Measurements from ENCODE around the gene SEMA4D. TPM values are rescaled to one million over a fixed set of nuclear protein-coding genes. Genes with fewer than 3 reads are reported as not detected.

Gene SEMA4D
- polyA plus RNA-seq, 1 experiment = 0.50 TPM

DNA sequence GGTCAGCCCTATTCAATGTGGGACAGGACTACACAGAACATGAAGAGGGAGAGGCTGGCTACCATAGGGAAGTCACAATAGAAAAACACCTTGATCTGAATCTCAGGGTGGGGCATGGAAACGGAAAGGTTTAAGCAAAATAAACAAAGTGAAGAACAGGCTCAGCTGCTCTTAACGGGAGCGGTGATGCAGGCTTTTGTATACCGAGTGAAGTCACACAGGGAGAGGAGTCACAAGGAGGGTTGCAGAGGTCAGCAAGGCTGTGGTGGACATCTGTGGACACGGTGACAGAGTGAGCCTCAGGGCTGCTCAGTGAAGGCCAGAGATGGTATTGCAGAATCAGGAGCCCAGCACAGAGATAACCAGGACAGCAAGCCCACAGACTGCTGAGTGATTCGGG is 30.6 kb upstream of the SEMA4D start:
- TF ChIP-seq, protein P1, sequence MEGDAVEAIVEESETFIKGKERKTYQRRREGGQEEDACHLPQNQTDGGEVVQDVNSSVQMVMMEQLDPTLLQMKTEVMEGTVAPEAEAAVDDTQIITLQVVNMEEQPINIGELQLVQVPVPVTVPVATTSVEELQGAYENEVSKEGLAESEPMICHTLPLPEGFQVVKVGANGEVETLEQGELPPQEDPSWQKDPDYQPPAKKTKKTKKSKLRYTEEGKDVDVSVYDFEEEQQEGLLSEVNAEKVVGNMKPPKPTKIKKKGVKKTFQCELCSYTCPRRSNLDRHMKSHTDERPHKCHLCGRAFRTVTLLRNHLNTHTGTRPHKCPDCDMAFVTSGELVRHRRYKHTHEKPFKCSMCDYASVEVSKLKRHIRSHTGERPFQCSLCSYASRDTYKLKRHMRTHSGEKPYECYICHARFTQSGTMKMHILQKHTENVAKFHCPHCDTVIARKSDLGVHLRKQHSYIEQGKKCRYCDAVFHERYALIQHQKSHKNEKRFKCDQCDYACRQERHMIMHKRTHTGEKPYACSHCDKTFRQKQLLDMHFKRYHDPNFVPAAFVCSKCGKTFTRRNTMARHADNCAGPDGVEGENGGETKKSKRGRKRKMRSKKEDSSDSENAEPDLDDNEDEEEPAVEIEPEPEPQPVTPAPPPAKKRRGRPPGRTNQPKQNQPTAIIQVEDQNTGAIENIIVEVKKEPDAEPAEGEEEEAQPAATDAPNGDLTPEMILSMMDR (IDR thresholded peaks at IDR 0.05; ENCODE audit: insufficient read depth, low read depth, low read length) = no peak
- Histone ChIP-seq H3K27me3 (ENCODE audit: control insufficient read depth, insufficient read depth, low read length) (no peaks in the 10 kb centered on the region; the same call in 1 of the 2 replicates), H3K4me3 (ENCODE audit: low read depth, low read length) (no peak overlapping the region), H3K36me3 (ENCODE audit: control insufficient read depth, insufficient read depth, low read length) (no peaks in the 10 kb centered on the region)
- DNase-seq (ENCODE audit: low read depth) = no peak
- ChIA-PET POLR2A (no interaction called here), CTCF (interaction anchor here (0.6 kb wide), 1 partner anchor 118 kb away, joined by 3 read pairs; no protein-coding TSS in a partner anchor)

GRCh38 chr9:89528131-89528530 is 30.2 kb upstream of the SEMA4D start:
- H3K36me3 ChIP-seq (ENCODE audit: control insufficient read depth, insufficient read depth, low read length) = no peaks in the 10 kb centered on the region
- no peak overlapping the region for H3K4me3 ChIP-seq (ENCODE audit: low read depth, low read length)
- DNase-seq (ENCODE audit: low read depth) = no peak
- ChIA-PET CTCF (interaction anchor here (0.6 to 1.2 kb wide), 2 partner anchors 25 to 118 kb away, joined by 3 read pairs; no protein-coding TSS in a partner anchor), POLR2A (no interaction called here)
- TF ChIP-seq, protein P1 (IDR thresholded peaks at IDR 0.05; ENCODE audit: insufficient read depth, low read depth, low read length) = no peak
- no peaks in the 10 kb centered on the region; the same call in 1 of the 2 replicates for H3K27me3 ChIP-seq (ENCODE audit: control insufficient read depth, insufficient read depth, low read length)

GRCh38 chr9:89527084-89527483 is 29.2 kb upstream of the SEMA4D start:
- POLR2A ChIA-PET = no interaction called here
- Histone ChIP-seq H3K36me3 (ENCODE audit: control insufficient read depth, insufficient read depth, low read length) (no peaks in the 10 kb centered on the region), H3K27me3 (ENCODE audit: control insufficient read depth, insufficient read depth, low read length) (no peaks in the 10 kb centered on the region; the same call in 1 of the 2 replicates), H3K4me3 (ENCODE audit: low read depth, low read length) (no peak overlapping the region)
- no peak for DNase-seq (ENCODE audit: low read depth)
- TF ChIP-seq, protein P1 (IDR thresholded peaks at IDR 0.05; ENCODE audit: insufficient read depth, low read depth, low read length) = no peak
- CTCF ChIA-PET = interaction anchor here (1.2 kb wide), 1 partner anchor 24 kb away, joined by 3 read pairs; no protein-coding TSS in a partner anchor

DNA sequence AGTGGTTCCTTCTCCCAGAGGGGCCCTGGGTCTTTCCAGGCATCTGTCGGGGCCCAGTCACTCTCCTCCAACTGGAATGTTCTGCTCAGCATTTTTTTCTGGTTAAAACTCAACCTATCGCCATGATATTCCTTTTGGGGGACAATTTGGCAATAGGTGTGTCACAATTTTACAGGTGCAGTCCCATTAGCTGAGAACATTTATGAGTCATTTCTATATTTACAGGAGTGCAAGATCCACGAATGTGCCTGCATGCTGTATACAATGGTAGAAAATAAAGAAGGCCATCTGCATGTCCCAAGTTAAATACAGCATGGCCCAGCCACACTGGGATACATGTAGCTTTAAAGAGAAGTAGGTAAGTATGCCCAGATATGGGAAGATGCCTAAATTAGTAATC is 28.8 kb upstream of the SEMA4D start:
- Histone ChIP-seq H3K36me3 (ENCODE audit: control insufficient read depth, insufficient read depth, low read length) (no peaks in the 10 kb centered on the region), H3K4me3 (ENCODE audit: low read depth, low read length) (no peak overlapping the region), H3K27me3 (ENCODE audit: control insufficient read depth, insufficient read depth, low read length) (no peaks in the 10 kb centered on the region; the same call in 1 of the 2 replicates)
- TF ChIP-seq, protein P1 (IDR thresholded peaks at IDR 0.05; ENCODE audit: insufficient read depth, low read depth, low read length) = no peak
- DNase-seq (ENCODE audit: low read depth) = no peak
- POLR2A ChIA-PET = no interaction called here
- CTCF ChIA-PET = interaction anchor here (1.2 kb wide), 1 partner anchor 23 kb away, joined by 3 read pairs; no protein-coding TSS in a partner anchor

- no peak for DNase-seq (ENCODE audit: low read depth)
- POLR2A ChIA-PET = no interaction called here
- CTCF ChIA-PET = interaction anchor here (0.7 kb wide), 1 partner anchor 25 kb away, joined by 3 read pairs; no protein-coding TSS in a partner anchor
These were observed 27.8 kb upstream of the SEMA4D start for GRCh38 chr9:89525446-89526374.

More at GRCh38 chr9:89525446-89526374, 27.8 kb upstream of the SEMA4D start:
- H3K36me3 ChIP-seq (ENCODE audit: control insufficient read depth, insufficient read depth, low read length) = no peaks in the 10 kb centered on the region
- no peaks in the 10 kb centered on the region; the same call in 1 of the 2 replicates for H3K27me3 ChIP-seq (ENCODE audit: control insufficient read depth, insufficient read depth, low read length)
- TF ChIP-seq, protein P1 (IDR thresholded peaks at IDR 0.05; ENCODE audit: insufficient read depth, low read depth, low read length) = no peak
- no peak overlapping the region for H3K4me3 ChIP-seq (ENCODE audit: low read depth, low read length)

Measured in BJ (cell line).